IPS-18a (cell line): ENCODE measurements around the gene CACNA1I.

Experiments used
- H3K27ac ChIP-seq: one replicate; pipeline ENCODE4 v1.5.1; 2013; ENCODE audit warnings: low read length
- H3K27me3 ChIP-seq: one replicate; pipeline ENCODE4 v1.6.1; 2013; ENCODE audit warnings: mild to moderate bottlenecking, low read length; ENCODE audit not compliant: control insufficient read depth, insufficient read depth
- H3K36me3 ChIP-seq: one replicate; pipeline ENCODE4 v1.6.1; 2013; ENCODE audit warnings: low read depth, low read length; ENCODE audit not compliant: control insufficient read depth
- H3K4me1 ChIP-seq: one replicate; pipeline ENCODE4 v1.6.1; 2013; ENCODE audit warnings: low read depth, low read length; ENCODE audit not compliant: control insufficient read depth
- H3K4me3 ChIP-seq: one replicate; pipeline ENCODE4 v1.5.1; 2013; ENCODE audit warnings: low read length
- H3K9ac ChIP-seq: one replicate; pipeline ENCODE4 v1.6.1; 2013; ENCODE audit warnings: mild to moderate bottlenecking, low read length, moderate library complexity
- H3K9me3 ChIP-seq: one replicate; pipeline ENCODE4 v1.6.1; 2013; ENCODE audit warnings: low read depth, low read length; ENCODE audit not compliant: control insufficient read depth

Gene CACNA1I

DNA sequence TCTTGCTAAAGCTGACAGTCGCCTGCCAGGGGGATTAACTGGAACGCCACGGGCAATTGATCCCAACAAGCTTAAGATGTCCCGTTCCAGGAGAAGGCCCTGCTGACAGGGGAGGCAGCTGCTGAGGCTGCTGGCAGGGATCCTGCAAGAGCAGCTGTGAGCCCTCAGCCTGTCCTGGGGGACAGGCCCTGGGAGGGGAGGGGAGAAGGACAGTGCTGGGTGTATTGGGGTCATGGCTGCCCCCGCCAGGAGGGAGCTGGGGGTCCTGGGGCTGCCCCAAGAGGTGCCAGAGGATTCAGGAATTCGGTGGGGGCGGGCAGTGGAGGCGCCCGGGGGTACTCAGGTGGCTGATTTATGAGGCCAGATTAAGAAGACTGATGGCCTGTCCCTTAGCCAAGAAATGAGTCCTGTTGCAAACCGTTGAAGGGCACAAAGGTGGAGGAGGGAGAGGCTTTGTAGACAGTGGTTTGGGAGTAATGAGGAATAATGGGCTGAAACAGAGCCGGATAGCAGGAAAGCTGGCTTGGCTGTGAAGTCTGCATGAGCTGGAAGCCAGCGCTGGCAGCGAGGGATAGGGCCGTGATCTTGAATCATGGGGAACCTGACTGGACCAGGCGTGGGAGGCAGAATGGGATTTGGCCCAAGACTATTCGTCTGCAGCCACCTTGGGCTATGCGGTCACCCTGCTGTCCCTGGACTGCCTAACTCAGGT is 133.5 kb downstream of the CACNA1I start:
- H3K9me3 ChIP-seq, result no peaks in the 10 kb centered on the region
- no peak overlapping the region for H3K9ac ChIP-seq
- H3K36me3 ChIP-seq, result no peaks in the 10 kb centered on the region
- no peaks in the 10 kb centered on the region for H3K27me3 ChIP-seq
- H3K4me3 ChIP-seq, result no peak overlapping the region
- peaks cover 8% of the 10 kb centered on the region for H3K4me1 ChIP-seq
- H3K27ac ChIP-seq, result no peak overlapping the region

DNA sequence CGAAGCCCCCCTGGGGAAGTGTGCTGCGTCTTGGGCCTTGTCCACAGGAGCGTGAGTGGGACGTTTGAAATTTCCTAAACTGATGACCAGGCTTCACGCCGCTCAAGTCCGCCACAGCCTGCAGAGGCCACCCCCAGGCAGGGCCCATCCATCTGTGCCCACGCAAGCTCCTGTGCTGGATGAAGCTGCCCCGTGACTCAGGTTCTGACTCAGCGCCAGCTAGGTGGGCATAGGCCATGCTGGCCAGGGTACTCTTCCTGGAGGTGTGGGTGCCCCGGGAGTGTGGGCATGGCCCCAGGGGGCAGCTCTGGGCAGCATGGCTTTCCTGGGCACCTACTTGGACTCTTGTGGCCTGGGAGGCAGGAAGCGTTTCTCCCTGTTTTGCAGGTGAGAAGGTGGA is 134.8 kb downstream of the CACNA1I start:
- Histone ChIP-seq H3K4me1 (peaks cover 8% of the 10 kb centered on the region), H3K27ac (no peak overlapping the region), H3K27me3 (no peaks in the 10 kb centered on the region), H3K9me3 (no peaks in the 10 kb centered on the region), H3K4me3 (no peak overlapping the region), H3K36me3 (no peaks in the 10 kb centered on the region), H3K9ac (no peak overlapping the region)

DNA sequence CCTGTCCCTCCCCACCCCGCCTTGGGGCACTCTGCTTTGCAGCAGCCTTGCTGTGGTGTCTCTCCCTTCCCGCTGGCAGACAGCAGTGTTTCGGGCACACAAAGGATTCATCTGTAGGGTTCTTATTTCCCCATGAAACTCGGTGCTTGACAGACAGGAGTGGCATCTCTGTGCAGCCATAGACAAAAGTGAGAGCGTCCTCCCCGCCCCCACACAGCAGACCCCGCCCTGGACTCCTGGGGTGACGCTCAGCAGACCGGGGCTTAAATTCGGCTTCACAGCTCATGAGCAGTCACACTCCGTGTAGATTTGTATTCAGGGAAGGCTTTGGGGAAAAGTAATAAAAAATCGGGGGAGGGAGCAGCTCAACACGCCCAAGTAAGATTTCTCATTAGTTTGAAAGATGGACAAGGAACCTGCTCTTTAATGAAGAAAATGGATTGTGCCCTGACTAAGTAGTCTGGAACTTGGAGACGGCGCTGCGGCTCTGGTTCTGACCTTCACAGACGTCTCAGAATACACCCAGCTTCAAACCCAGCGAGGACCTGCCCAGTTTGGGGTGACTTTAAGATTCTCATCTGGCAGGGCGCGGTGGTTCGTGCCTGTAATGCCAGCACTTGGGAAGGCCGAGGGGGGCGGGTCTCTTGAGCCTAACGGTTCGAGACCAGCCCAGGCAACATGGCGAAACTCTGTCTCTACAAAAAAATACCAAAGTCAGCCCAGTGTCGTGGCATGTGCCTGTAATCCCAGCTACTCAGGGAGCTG is 136.0 kb downstream of the CACNA1I start:
- Histone ChIP-seq H3K27ac (no peak overlapping the region), H3K9me3 (no peaks in the 10 kb centered on the region), H3K9ac (no peak overlapping the region), H3K4me1 (peaks cover 8% of the 10 kb centered on the region), H3K4me3 (no peak overlapping the region), H3K27me3 (no peaks in the 10 kb centered on the region), H3K36me3 (no peaks in the 10 kb centered on the region)

DNA sequence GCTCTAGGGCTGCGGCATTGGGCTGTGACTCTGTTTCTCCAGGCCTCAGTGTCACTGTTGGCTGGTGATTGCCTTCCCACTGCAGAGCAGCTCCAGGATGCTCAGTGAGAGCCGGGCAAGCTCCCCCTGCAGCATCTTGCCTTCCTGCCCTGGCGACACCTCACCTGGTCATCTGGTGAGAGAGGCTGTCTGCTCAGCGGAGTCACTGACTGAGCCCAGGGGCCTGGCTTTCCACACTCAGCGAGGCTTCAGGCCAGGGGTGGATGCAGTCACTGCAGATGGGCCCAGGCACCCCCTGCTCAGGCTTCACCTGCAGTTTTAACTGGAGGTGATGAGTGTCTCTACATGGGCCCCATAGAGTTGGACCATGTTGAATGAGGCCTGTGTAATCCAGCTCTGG is 136.8 kb downstream of the CACNA1I start:
- H3K36me3 ChIP-seq, result no peaks in the 10 kb centered on the region
- no peaks in the 10 kb centered on the region for H3K27me3 ChIP-seq
- no peak overlapping the region for H3K4me3 ChIP-seq
- no peak overlapping the region for H3K9ac ChIP-seq
- H3K27ac ChIP-seq, result no peak overlapping the region
- H3K4me1 ChIP-seq, result peaks cover 8% of the 10 kb centered on the region
- H3K9me3 ChIP-seq, result no peaks in the 10 kb centered on the region

DNA sequence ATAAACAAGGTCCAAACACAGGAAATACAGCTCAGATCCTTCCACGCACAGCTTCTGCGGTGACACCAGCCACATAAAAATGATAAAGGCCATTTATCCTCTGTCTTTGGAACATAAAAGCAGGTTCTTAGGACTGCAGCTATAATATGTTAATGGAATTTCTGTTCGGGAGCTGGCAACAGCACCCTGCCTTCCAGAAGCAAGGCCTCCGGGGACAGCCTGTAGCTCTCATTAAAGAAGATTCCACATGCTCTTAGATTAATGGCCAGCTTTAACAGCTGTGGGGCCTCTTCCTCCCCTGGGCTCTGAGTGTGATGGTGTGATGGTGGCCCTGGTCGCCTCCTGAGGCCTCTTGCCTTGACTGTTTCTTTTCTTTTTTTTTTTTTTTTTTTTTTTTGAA is 137.3 kb downstream of the CACNA1I start:
- no peaks in the 10 kb centered on the region for H3K27me3 ChIP-seq
- H3K4me3 ChIP-seq, result no peak overlapping the region
- no peaks in the 10 kb centered on the region for H3K9me3 ChIP-seq
- H3K27ac ChIP-seq, result no peak overlapping the region
- peaks cover 9% of the 10 kb centered on the region for H3K4me1 ChIP-seq
- H3K36me3 ChIP-seq, result no peaks in the 10 kb centered on the region
- H3K9ac ChIP-seq, result no peak overlapping the region

DNA sequence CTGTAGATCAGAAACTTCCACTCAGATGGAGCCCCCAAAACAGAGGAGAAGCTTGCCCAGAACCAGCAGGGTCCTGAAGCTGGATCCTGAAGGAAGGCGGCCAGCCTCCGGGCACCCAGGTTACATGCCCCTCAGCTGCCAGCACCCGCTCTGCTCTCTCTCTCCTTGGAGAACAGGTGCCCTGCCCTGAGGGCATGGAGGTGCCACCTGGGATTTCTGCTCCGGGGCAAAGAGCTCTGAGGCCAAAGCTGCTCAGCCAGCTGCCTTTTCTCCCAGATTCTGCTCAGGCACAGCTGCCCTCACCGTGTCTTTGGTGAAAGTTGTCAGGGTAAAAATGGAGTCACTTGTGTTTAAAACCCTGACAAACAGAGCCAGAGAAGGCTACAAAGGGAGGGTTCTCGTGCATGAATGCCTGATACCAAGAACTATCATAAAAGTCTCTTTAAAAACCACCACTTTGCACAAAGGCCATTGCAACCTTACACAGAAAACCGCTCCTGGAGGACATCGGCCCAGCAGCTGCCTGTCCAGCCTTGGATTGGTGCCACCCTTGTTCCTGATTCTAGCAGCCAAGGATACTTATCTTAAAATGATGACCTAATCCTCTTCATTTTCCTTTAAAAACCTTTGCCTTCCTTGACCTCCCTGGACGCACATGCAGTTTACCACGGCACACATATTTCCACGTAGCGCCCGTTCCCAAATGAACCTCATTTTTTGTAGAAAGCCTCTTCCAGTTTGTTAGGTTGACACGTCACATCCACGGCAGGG is 140.0 kb downstream of the CACNA1I start:
- Histone ChIP-seq H3K4me3 (no peak overlapping the region), H3K36me3 (no peaks in the 10 kb centered on the region), H3K27me3 (no peaks in the 10 kb centered on the region), H3K9me3 (no peaks in the 10 kb centered on the region), H3K9ac (no peak overlapping the region), H3K4me1 (peaks cover 13% of the 10 kb centered on the region), H3K27ac (no peak overlapping the region)

DNA sequence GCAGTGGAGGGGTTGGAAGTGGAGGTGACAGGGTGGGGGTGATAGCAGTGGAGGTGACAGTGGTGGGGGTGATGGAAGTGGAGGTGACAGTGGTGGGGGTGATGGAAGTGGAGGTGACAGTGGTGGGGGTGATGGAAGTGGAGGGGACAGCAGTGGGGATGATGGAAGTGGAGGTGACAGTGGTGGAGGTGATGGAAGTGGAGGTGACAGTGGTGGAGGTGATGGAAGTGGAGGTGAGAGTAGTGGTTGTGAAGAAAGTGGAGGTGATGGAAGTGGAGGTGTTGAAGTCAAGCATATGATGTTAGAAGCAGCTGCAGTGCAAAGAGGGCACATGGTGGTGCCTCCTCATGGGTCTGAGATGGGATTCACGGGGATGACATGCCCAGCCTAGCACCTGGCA is 141.5 kb downstream of the CACNA1I start:
- H3K27me3 ChIP-seq, result no peaks in the 10 kb centered on the region
- peaks cover 5% of the 10 kb centered on the region for H3K4me1 ChIP-seq
- no peak overlapping the region for H3K4me3 ChIP-seq
- no peaks in the 10 kb centered on the region for H3K36me3 ChIP-seq
- no peaks in the 10 kb centered on the region for H3K9me3 ChIP-seq
- H3K9ac ChIP-seq, result no peak overlapping the region
- H3K27ac ChIP-seq, result no peak overlapping the region

DNA sequence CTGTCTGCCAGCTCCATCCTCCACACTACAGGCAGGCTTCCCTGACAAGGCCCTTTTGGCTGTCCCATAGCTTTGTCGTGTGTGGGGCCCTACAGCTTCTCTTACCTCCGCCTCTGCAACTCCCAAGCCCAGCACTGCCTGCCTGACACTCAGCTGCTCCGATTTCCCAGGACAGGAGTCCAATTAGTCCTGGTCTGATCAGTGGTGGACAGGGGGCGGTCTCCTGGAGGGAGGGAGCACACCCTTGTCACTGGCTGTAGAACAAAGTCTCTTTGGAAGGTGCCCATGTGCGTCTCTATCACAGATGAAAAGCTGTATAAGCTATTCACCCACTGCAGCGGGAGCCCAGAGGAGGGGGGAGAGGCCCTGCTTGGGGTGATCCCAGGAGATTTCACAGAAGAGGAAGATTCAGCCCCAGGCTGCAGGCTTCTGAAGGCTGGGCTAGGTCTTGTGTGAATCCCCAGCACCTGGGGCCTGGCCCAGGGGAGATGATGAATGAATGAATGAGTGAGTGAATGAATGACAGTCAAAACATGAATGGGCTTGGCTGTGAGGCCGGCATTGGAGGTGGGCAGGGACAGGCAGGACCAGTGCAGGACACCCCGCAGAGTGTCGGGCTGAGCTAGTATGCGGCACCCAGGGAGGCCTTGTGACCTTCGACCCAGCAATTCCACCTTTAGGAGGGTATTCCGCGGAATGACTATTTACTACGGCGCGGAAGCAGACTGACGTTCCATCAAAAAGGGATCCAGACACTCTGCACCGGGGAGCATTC is 142.4 kb downstream of the CACNA1I start:
- Histone ChIP-seq H3K4me3 (no peak overlapping the region), H3K9ac (no peak overlapping the region), H3K27ac (no peak overlapping the region), H3K27me3 (no peaks in the 10 kb centered on the region), H3K4me1 (peaks cover 5% of the 10 kb centered on the region), H3K9me3 (no peaks in the 10 kb centered on the region), H3K36me3 (no peaks in the 10 kb centered on the region)

DNA sequence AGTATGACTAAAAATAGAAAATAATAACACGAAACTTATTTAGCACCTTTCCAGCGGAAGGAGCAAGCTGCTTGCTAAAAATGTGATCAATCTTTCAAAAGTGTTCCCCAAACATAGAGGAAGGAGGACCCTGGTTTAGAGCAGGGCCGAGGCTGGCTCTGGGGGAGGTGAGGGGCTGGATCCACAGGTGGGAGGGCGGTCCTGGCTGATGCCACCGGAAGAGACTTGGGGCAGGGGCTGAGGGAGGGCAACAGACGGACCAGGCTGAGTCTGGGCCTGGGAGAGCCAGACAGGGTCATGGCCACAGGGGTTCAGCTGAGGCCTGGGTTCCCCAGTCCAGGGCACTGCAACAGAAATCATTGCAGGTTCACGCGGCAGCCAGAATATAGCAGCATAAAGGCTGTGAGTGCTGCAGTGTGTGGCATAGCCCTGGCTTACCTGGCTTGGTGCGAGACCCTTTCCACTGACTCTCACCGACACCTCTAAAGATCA is 143.3 kb downstream of the CACNA1I start:
- Histone ChIP-seq H3K9ac (no peak overlapping the region), H3K36me3 (no peaks in the 10 kb centered on the region), H3K9me3 (no peaks in the 10 kb centered on the region), H3K4me1 (peaks cover 5% of the 10 kb centered on the region), H3K27ac (no peak overlapping the region), H3K4me3 (no peak overlapping the region), H3K27me3 (no peaks in the 10 kb centered on the region)

DNA sequence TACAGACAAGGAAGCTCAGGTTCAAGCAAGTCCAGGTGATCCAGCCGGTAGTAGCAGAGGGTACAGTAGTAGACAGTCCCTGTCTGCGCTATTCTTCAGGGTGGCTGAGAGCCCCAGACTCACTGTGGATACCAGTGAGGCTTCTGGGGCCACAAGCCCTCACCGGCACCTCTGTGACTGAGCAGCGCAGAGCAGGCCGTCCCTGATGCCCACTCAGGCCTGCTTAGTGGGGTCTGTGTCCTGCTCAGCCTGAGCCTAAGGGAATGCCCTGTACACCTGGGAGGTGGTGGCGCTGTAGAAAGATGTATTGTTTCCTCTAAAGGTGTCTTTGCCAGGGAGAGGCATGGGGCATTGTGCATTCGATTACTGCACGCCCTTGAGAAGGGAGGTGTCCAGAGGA is 143.8 kb downstream of the CACNA1I start:
- peaks cover 5% of the 10 kb centered on the region for H3K4me1 ChIP-seq
- no peak overlapping the region for H3K4me3 ChIP-seq
- no peak overlapping the region for H3K27ac ChIP-seq
- no peaks in the 10 kb centered on the region for H3K27me3 ChIP-seq
- no peaks in the 10 kb centered on the region for H3K9me3 ChIP-seq
- no peaks in the 10 kb centered on the region for H3K36me3 ChIP-seq
- H3K9ac ChIP-seq, result no peak overlapping the region
